Measurements from ENCODE around the gene NPVF.

GRCh38 chr7:25259487-25260243 lies 31.4 kb upstream of the NPVF start:
- TF ChIP-seq, protein P1, sequence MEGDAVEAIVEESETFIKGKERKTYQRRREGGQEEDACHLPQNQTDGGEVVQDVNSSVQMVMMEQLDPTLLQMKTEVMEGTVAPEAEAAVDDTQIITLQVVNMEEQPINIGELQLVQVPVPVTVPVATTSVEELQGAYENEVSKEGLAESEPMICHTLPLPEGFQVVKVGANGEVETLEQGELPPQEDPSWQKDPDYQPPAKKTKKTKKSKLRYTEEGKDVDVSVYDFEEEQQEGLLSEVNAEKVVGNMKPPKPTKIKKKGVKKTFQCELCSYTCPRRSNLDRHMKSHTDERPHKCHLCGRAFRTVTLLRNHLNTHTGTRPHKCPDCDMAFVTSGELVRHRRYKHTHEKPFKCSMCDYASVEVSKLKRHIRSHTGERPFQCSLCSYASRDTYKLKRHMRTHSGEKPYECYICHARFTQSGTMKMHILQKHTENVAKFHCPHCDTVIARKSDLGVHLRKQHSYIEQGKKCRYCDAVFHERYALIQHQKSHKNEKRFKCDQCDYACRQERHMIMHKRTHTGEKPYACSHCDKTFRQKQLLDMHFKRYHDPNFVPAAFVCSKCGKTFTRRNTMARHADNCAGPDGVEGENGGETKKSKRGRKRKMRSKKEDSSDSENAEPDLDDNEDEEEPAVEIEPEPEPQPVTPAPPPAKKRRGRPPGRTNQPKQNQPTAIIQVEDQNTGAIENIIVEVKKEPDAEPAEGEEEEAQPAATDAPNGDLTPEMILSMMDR (IDR thresholded peaks at IDR 0.05): peak in 5 of 7 experiments; percentile 71 to 92 (median 86)
- no peak for TF ChIP-seq EP300 (IDR thresholded peaks at IDR 0.05)
- TF ChIP-seq POLR2A (IDR thresholded peaks at IDR 0.05): no peak
